HG03520 (cell line): ENCODE results near the gene SLCO1C1.
"Not testable (repeated sequence)": the region's sequence is repeated elsewhere in the genome, so short reads cannot be mapped to it uniquely, and the experiment has no call there.

ENCODE experiments used
- ATAC-seq: cut with Tn5 transposase; IDR thresholded peaks from one replicate; pipeline ENCODE4 v1.9.1; 2021; ENCODE audit warnings: mild to moderate bottlenecking, moderate library complexity; ENCODE audit not compliant: unreplicated experiment

SLCO1C1 gene, protein sequence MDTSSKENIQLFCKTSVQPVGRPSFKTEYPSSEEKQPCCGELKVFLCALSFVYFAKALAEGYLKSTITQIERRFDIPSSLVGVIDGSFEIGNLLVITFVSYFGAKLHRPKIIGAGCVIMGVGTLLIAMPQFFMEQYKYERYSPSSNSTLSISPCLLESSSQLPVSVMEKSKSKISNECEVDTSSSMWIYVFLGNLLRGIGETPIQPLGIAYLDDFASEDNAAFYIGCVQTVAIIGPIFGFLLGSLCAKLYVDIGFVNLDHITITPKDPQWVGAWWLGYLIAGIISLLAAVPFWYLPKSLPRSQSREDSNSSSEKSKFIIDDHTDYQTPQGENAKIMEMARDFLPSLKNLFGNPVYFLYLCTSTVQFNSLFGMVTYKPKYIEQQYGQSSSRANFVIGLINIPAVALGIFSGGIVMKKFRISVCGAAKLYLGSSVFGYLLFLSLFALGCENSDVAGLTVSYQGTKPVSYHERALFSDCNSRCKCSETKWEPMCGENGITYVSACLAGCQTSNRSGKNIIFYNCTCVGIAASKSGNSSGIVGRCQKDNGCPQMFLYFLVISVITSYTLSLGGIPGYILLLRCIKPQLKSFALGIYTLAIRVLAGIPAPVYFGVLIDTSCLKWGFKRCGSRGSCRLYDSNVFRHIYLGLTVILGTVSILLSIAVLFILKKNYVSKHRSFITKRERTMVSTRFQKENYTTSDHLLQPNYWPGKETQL

DNA sequence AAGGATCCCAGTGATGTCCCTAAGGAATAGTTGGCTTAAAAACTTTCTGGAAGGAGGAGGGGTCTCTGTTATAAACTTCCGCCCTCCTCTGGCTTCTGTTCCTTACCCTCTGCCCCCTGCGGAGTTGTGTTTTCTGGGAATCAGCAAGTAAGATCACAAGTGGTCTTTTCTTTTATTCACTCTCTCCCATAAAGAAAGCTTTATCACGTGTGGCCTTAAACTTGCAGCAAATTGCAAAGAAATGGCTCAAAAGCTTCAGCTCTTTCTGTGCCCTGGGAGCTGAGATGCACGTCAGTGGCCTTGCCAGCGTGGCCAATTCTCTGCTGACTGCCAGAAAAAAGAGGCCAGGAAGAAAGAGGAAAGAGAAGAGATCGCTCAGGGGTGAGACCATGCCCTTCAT is at the start of gene SLCO1C1:
Gene SLCO1C1, plus strand, starts transcription at position 101 of the 400 bp plus-strand sequence. CDS start 4,245 bp downstream, outside the sequence.
- no peak for ATAC-seq

DNA sequence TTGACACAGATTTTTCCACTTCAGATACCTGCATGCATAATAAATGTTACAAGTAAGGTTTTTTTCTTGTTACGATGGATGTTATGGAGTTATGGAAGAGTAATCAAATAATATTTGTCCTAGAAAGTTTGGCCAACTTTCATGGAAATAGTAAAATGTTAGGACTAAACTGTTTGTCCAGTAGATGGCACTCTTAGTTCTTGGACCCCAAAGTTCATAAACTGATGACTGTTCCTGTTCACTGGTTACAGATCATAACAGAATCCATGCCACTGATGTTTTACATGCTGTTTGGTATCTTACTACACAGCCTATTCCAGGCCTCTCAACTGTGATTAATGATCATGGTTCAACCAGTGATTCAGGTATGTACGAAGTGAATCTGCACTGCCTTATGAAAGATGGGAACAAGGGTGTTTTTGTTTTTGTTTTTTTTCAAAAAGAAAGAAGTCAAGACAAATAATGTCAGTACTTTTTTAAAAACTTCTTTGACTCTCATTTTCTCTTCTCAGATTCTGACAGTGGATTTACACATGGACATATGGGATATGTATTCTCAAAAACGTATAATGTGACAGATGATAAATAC is 48.8 kb upstream of the SLCO1C1 start:
- no peak for ATAC-seq

DNA sequence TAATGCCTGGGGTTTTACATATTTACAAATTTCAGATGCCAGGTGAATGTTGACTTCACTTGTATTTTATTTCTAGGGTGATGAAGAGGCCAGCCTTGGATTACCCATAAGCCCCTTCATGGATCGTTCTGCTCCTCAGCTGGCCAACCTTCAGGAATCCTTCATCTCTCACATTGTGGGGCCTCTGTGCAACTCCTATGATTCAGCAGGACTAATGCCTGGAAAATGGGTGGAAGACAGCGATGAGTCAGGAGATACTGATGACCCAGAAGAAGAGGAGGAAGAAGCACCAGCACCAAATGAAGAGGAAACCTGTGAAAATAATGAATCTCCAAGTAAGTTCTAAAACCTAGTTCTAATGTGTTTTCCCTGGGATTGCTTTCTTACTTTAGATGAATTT is 41.3 kb upstream of the SLCO1C1 start:
- ATAC-seq, result no peak

DNA sequence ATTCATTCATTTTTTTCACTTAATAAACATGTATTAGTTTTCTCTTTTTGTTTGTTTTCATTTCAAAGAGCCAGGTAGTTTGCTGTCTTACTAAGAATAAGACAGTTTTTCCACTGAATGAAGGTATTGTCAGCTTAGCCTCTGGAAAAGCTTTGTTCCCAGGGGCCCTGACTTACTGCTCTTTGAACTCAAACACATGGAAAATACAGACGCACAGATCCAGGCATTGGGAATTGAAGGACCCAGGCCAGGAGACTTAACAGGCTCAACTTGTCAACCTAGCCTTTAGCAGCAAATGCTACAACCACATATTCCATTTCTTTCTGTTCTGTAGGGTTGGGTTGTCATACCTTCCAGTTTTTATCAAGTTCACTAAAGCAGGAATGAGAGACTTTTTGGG is 38.5 kb upstream of the SLCO1C1 start:
- no peak for ATAC-seq

DNA sequence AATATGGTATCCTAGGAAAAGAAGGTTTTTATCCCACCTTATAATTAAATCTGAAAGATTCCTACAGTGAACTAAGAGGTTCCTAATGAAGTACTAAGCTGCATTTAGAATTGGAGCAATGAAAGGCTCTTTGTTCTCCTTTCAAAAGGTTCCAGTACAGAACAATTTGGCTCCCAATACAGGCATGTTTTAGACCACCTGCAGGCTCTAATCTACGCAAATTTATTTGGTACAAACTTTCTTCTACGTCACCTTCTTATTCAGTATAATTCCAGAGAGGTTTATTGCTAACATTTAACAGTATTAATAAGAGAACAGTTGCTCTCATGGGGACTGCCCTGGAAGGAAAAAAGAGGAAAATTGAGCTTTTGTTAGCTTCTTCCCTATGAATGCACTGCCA is 37.6 kb upstream of the SLCO1C1 start:
- no peak for ATAC-seq

DNA sequence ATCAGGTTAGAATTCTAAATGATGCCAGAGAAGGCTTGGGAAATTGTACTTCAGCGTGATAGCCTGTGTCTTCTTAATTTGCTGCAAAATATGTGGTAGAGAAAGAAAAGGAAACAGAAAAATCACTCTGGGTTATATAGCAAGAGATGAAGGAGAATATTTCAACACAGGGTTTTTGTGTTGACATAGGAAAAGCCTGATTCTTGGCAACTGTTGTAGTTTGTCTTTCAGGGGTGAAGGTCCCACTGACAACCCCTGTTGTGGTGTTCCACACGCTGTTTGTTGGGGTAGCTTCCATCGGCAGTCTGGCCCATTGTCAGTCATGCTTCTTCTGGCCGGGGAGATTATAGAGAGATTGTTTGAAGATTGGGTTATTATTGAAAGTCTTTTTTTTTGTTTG is 13.8 kb upstream of the SLCO1C1 start:
- ATAC-seq, result no peak

DNA sequence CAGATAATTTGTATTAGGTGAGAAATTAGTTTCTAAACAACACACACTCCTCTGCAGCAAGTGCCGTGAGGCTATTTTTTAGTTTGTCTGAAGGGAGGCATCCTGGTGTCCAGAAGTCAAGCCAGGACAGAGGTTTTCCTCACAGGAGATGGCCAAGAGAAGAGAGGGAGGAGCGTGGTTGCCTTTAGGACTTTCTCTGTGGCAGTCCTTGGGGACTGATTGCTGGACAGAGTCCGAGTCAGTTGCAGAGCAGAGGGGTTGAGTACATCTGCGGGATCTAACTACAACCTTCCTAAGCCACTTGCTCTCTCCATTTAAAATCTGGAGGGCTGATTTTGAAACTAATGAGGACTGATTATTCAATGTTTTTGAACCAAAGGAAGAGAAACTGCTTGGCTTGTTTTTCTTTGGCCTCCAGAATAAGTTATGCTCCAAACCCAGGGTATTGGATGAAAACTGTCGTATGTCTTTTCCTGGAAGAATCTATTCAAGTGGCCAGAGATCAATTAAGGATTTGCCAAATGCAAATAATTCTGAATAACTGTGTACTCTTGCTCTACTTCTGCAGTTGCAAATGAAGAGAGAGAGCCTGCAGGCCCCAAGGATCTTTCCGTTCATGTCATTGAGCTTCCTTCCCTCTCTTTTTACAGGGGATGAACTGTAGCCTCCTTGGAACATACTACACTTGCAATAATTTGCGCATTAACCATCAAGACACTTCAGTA is 1.2 kb downstream of the SLCO1C1 start:
- no peak for ATAC-seq

DNA sequence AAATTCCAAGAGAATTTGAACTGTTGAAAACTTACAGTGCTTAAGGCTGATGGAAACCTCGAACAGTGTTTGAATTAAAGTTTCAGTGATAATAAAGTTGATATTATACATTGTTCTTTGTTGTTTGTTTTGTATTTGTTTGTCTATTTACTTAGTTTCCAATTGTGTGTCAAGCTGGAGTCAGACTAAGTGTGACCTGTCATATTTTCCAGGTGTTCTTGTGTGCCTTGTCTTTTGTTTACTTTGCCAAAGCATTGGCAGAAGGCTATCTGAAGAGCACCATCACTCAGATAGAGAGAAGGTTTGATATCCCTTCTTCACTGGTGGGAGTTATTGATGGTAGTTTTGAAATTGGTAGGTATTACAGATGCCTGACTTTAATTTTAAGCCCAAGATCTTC is 6.0 kb downstream of the SLCO1C1 start:
- no peak for ATAC-seq

DNA sequence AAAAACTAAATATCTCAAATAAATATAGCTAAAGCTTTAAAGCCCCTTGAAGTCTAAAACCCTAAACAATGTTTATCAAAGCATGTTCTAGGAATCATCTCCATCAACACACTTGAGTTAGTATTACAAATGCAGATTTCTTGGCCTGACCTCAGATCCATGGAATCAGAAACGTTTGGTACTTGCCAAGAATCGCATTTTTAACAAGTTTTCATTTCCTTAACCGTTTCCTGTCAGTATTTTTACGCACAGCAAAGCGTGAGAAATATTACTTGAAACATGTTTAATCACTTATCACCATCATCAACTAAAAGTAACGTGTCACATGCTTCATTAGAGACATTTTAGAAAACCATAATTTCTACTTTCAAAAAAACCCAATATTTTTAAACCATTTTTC is 9.7 kb downstream of the SLCO1C1 start:
- ATAC-seq, result no peak

DNA sequence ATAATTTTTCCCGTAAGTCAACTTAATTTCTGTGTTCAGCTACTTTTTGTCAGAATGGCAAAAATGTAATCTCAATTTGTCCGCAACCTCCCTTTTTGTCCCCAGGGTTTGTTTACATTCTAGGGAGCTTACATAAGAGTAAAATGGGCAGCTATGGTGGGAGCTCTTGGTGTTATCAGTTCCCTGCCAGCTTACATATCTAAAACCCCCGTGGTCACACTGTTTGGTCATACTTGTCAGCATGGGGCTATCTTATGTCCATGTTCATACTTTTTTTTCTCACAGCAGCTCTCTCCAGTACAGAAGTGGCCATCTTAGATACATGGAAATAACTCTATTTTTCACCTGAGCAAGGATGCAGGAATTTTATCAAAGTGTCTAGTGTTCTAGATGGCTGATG is 16.7 kb downstream of the SLCO1C1 start:
- no peak for ATAC-seq

DNA sequence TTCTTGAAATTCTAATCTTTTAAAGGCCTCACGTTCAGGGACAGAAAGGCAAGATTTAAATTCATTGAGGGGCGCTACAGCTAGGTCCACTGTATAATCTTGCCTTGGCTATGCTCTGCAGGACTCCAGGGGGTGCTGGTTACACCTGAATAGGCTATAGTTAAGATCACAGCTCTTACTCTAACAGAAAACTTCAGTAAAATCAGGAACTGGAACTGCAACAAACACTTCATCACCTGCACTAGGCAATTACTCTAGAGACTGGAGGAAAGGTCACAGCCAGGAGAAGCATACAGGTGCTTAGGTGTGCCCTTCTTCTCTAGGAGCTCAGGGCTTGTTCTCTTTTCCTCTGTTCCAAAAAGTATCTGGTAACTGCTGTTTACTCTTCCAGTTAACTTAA is 20.9 kb downstream of the SLCO1C1 start:
- no peak for ATAC-seq

DNA sequence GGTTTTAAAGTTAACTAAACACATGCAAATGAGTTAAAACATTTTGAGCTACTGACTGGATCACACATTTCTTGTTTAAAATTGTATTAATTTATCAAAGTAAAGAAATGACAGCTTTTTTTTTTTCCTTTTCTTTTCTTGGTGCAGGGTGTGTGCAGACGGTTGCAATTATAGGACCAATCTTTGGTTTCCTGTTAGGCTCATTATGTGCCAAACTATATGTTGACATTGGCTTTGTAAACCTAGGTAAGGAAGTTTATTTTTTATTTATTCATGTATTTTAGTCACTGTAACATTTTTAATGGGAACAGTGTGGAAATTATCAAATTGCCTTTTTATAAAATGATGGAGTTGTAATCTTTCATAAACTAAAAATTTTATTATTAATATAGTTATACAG is 21.9 kb downstream of the SLCO1C1 start:
- ATAC-seq, result no peak

DNA sequence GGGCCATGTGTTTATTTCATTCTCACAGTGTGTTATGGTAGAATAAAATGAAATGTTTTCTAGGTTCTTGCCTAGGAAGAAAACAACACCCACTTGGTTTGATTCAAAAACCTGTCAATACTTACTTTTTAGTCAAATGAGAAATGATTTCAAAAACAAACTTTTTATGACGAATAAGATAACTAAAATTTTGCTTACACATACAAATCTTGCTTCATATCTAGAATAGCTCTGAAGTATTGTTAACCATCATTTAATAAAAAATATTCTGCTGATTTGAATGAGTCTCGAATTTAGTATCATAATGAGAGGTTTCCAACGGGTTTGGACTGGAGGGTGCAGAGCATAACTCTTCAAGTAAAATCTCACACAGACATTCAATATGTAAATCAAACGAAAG is 23.2 kb downstream of the SLCO1C1 start:
- no peak for ATAC-seq

DNA sequence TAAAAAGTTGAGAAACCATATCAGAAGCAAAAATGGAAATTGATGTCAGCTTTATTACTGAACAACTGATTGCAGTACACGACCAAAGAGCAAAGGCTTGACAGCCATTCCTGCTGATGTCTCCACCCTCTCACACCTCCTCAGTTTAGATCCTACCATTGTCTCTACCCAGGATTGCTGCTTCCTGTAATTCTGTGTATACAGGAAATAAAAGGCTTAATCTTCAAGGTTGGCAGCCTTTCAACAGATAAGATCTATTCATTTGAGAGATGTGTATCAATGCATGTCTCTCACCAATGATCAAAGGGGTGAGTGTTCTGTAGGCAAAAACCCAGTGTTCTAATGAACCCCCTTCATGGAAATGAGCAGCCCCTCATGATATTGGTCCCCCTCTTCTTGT is 27.0 kb downstream of the SLCO1C1 start:
- no peak for ATAC-seq

DNA sequence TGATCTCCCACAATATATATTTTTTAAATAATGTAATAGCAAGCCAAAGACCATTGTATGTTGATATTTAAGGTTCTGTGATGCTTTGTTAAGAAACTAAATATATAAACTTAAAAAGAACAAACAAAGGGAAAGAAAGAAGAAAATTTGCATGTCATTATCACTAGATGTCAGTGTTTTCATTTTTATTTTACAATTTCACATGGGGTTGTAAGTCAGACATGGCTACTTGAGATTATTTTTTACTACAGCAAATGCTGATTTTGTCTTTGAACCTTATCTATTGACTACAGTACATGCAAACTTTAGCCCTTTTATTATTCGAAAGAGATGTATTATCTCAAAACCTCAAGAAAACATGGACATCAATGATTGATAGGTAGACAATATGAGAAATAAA is 36.1 kb downstream of the SLCO1C1 start:
- no peak for ATAC-seq

DNA sequence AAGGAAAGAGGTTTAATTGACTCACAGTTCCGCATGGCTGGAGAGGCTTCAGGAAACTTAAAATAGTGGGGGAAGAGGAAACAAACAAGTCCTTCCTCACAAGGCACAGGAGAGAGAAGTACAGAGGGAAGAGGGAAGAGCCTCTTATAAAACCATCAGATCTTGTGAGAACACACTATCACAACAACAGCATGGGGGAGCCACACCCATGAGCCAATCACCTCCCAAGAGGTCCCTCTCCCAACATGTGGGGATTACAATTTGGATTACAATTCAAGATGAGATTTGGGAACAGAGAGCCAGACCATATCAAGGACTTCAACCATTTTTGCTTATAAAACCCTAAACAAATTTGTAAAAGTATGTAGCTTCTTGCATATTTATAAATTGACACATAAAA is 45.8 kb downstream of the SLCO1C1 start:
- ATAC-seq, result no peak

DNA sequence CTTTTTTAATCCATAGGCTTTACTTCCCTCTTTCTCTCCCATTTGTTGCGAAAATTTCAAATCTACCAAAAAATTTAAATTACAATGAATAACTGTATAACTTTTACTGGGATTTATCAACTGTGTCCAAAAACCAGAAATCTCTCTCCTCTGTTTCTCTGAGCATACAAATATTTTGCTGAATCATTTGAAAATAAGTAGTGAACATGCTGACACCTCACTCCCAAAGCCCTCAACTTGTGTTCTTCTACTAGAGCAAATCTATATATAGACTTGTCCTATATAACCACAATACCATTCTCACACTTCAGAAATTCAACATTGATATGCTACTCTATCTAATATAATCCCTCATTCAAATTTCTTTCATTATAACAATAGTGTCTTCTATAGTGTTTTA is 53.1 kb downstream of the SLCO1C1 start:
- no peak for ATAC-seq

DNA sequence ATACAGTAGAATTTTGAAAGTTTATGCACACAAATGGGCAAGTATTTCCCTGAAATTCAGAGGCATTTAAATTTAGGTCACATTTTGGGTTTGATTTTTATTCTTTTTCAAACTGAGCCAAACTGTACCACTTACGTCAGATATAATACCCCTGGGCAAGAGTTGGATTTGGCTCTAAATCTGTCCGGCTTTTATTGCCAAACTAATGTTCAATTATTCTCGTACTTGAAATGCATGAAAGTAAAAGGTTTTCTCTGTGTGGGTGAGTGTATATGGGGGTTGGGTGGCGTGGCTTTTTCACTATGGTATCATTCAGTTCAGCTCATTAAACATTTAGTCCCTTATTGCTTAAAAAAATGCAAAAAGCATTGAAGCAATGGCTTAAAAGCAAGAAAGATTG is 55.9 kb downstream of the SLCO1C1 start:
- no peak for ATAC-seq

DNA sequence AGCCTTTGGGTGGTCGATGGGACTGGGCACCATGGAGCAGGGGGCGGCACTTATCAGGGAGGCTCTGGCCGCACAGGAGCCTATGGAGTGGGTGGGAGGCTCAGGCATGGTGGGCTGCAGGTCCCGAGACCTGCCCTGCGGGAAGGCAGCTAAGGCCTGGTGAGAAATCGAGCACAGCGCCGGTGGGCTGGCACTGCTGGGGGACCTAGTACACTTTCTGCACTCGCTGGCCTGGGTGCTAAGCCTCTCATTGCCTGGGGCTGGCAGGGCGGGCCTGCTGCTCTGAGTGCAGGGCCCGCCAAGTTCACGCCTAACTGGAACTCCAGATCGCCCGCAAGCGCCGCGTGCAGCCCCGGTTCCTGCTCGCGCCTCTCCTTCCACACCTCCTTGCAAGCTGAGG is 82.3 kb downstream of the SLCO1C1 start:
- ATAC-seq, result no peak

DNA sequence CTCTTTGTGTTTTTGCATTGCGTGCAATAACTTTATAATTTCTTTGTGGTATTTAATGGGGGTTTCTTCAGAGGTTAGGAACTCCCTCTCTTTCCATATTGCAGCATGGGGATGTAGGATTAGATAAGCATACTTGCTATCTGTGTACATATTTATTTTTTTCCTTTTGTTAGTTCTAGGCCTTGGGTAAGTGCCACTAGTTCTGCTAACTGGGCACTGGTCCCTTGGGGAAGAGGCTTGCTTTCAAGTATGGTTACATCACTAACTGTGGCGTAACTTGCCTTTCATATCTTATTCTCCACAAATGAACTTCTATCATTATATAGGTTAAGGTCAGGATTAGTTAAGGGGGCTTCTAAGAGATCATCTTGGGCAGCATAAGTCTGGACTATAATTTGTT is 83.8 kb downstream of the SLCO1C1 start:
- no peak for ATAC-seq

DNA sequence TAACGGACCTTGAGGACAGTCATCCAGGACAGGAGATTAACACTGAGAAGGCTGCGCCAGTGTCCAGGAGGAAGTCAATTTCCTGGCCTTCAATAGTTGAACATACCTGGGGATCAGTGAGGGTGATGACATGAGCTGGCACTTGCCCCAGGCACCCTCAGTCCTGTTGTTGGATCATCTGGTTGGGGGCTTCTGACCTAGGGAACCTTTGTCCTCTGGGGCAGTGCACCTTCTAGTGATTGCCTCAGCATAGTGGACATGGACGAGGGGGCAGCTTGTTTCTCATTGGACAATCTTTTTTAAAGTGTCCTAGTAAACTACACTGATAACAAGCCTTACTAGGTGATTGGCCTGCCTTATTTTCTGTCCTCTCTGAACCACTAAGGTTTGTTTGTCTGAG is 84.8 kb downstream of the SLCO1C1 start:
- ATAC-seq, result not testable (repeated sequence)
